Measurements from ENCODE around the gene ADAM30. TPM values are rescaled to one million over a fixed set of nuclear protein-coding genes. Genes with fewer than 3 reads are reported as not detected.

The ADAM30 gene
- total RNA-seq = not detected

- ATAC-seq (no peak), DNase-seq (ENCODE audit: low spot score) (no peak)
Observed at GRCh38 chr1:119896303-119896702, at the start of gene ADAM30. Gene ADAM30, minus strand, starts transcription at chr1:119896515. Its CDS starts 179 bp downstream, at chr1:119896336.

GRCh38 chr1:119943216-119943615, 46.9 kb upstream of the ADAM30 start:
- no peak for DNase-seq (ENCODE audit: low spot score)
- no peak for ATAC-seq

- DNase-seq (ENCODE audit: low spot score) (no peak), ATAC-seq (no peak)
Observed at GRCh38 chr1:119941392-119941791, 45.1 kb upstream of the ADAM30 start.

- no peak for ATAC-seq
- no peak for DNase-seq (ENCODE audit: low spot score)
Observed at GRCh38 chr1:119940697-119941096, 44.4 kb upstream of the ADAM30 start.

GRCh38 chr1:119937198-119937597, 40.9 kb upstream of the ADAM30 start:
- DNase-seq (ENCODE audit: low spot score) (no peak), ATAC-seq (no peak)

- ATAC-seq (no peak), DNase-seq (ENCODE audit: low spot score) (no peak)
Observed at GRCh38 chr1:119935915-119936314, 39.6 kb upstream of the ADAM30 start.

DNA sequence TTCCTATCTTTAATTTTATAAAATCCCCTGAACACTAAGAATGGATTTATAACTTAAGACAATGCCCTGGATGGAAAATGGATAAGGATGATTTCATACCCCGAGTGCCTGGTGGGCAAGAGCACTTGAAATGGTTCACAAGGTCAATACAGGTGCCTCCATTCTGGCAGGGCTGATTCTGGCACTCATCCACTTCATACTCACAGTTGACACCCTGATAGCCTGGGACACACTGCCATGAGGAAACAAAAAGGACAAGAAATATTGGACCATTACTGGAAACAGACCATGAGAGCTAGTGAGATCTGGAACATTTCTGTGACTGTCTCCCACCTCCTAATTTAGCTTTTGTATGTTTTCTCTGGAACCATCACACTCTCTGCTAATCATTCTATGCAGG, 39.1 kb upstream of the ADAM30 start:
- ATAC-seq (peak; percentile 37), DNase-seq (ENCODE audit: low spot score) (no peak)

GRCh38 chr1:119933397-119933796, 37.1 kb upstream of the ADAM30 start:
- DNase-seq (ENCODE audit: low spot score) = no peak
- ATAC-seq = no peak

DNA sequence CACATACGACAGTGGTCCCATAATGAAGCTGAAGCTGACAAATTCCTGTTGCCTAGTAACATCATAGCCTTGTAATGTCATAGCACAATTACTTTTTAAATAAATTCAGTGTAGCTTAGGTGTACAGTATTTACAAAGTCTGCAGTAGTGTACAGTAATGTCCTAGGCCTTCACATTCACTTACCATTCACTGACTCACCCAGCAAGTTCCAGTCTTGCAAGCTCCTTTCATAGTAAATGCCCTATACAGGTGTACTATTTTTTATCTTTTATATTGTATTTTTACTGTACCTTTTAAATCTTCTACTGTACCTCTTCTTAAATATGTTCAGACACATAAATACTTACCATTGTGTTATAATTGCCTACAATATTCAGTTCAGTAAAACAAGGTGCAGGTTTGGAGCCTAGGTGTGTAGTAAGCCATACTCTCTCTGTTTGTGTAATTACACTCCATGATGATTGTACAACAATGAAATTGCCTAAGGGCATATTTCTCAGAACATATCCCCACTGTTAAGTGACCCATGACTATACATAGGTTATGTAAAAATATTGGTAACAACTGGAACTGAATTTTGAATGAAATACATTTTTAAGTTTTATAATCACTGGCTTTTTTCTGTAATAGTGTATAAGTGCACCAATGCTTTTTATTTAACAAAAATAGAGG, 33.5 kb upstream of the ADAM30 start:
- DNase-seq (ENCODE audit: low spot score) (no peak), ATAC-seq (no peak)

DNA sequence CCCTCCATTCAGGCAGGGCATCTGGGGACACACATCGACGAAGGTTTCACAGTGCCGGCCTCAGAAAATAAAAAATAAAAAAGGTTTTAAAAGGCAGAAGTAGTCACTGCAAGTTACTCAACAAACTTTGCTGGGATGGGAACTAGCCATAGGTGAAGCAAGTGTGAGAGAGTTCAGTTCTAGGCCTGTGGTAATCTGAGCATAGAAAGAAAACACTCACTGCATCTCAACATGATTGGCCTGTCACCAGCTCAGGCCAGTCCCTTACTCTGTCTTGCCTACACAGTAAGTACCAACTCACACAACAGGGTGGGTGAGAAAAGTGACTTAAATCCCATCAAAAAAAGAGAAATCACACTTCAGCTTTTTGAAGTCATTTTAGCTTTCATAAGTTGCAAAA, 30.2 kb upstream of the ADAM30 start:
- DNase-seq (ENCODE audit: low spot score) (no peak), ATAC-seq (no peak)

DNA sequence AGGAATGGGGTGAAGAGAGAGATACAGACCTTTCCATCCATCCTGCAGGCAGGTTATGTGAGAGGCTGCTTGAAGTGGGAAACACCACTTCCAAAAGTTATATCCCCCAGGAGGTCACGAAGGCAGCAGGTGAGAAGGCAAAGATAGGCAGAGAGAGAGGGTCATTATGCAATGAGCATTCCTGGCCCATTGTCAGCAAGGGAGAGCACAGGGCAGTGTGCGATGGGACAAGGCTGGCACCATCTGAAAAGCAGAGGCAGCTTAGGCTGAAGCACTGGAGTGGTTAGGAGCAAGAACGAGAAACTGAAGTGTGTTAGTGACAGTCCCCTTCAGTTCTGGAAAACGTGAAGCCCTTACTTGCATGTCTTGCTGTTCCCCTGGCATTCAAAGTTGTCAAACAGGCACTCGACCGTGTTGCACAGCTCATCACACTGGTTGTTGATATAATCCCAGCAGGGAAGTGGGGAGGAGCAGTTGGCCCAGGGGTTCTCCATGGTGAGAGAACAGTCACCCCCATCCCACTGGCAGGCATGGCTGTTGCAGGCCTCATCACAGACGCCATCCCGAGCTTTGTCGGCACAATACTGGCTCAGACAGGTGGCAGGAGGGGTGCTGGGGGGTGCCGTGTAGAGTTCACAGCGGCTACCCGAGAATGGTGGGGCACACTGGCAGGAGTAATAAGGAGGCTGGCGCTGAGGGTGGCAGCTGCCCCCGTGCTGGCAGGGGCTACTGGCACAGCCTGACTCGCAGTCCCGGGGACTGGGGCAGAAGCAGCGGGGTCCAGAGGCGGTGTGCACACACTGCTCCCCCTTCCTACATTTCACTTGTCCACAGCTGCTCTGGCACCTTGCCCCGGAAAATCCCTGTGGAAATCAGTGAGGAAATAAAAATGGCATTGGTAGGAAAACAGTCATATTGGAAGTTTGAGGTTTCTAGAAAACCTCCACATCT, 28.9 kb upstream of the ADAM30 start:
- ATAC-seq = peak; percentile 91

DNA sequence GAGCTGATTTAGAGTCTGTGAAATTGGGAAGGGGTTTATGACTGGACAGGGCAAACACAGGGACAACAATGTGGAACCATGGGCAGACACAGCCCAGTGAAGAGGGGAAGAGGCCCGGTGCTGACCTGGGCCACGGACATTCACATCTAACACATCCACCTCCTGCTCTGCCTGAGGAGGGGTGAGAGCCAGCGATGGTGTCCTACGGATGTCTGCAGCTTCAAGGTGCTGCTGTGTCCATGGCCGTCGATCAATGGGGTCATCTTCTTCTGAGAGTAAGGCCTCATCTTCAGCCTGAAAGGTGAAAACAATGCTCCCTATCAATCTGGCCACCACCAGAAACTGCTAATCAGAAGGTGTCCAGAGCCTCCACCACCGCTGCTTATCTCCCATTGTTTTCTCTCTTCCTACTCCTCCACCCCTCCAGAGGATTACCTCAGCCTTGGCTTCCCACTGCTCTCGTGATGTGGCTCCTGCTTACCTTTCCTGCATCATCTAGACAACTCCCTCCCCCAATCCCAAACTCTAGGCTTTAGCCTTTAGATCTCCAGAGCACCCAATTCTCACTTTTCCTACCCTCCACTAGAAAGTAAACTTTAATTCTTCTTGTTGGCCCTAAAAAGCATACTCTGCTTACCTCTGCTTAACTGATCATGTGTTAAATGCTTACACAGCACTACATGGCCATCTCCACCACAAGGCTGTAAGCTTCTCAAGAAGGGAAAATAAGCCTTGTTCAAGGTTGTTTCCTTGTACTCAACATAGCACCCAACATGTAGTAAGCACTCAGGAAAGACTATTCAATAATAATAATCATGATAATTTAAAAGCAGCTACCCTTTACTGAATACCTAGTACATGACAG, 24.0 kb upstream of the ADAM30 start:
- DNase-seq (ENCODE audit: low spot score) = no peak
- ATAC-seq = no peak

More for the DNA sequence above, 28.9 kb upstream of the ADAM30 start:
- DNase-seq (ENCODE audit: low spot score) = peak; percentile 64

- ATAC-seq = no peak
- no peak for DNase-seq (ENCODE audit: low spot score)
Observed at GRCh38 chr1:119919241-119919640, 22.9 kb upstream of the ADAM30 start.

DNA sequence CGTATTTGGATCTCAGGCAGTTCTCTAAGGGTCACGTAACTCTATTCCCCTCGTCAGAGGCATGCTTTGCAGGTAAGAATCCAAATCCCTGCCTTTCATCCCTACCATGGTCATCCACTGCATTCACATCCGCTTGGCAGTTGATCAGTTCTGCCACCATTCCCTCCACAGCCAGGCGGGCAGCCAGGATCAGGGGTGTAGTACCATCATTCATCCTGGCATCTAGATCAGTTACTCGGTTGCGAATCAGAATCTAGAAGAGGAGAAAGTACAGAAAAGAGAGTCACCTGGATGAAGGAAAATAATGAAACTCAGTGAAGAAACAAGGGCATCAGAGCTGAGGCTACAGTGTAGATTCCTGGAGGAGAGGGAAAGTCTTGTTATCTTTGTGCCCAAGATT, 22.0 kb upstream of the ADAM30 start:
- DNase-seq (ENCODE audit: low spot score) (no peak), ATAC-seq (no peak)

- ATAC-seq = no peak
- no peak for DNase-seq (ENCODE audit: low spot score)
Observed at GRCh38 chr1:119917304-119918055, 21.2 kb upstream of the ADAM30 start.

DNA sequence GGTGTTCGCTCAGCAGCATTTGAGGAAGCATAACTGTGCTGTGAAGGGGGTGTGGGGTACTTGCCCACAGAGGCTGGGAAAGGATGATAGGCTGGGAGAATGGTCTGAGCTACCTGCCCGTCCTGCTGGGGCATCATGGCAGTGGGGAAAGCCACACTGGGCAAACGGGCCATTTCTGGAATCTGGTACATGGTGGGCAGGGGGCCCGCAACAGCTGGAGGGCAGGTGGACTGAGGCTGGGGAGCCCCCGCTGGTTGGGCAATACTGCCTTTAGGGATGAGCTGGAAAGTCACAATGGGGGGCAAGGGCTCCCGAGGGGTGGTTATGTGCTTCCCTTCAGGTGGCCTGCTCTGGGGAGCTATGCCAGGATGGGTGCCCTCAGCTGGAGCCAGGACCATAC, 19.2 kb upstream of the ADAM30 start:
- ATAC-seq (peak; percentile 21), DNase-seq (ENCODE audit: low spot score) (no peak)

GRCh38 chr1:119914071-119914470, 17.8 kb upstream of the ADAM30 start:
- DNase-seq (ENCODE audit: low spot score) (no peak), ATAC-seq (no peak)

GRCh38 chr1:119912963-119913362, 16.6 kb upstream of the ADAM30 start:
- ATAC-seq (no peak), DNase-seq (ENCODE audit: low spot score) (no peak)

GRCh38 chr1:119911775-119912174, 15.5 kb upstream of the ADAM30 start:
- DNase-seq (ENCODE audit: low spot score) (no peak), ATAC-seq (no peak)

- no peak for ATAC-seq
- DNase-seq (ENCODE audit: low spot score) = no peak
Observed at GRCh38 chr1:119910618-119911017, 14.3 kb upstream of the ADAM30 start.

Measured in left lobe of liver (tissue), 2 donors.